ENCODE results near the gene STAB1. TPM values are rescaled to one million over a fixed set of nuclear protein-coding genes. Genes with fewer than 3 reads are reported as not detected.

Gene STAB1
- total and polyA plus RNA-seq, 3 experiments from 2014 or later = 0.05 to 9.7 (median 7.6) TPM

DNA sequence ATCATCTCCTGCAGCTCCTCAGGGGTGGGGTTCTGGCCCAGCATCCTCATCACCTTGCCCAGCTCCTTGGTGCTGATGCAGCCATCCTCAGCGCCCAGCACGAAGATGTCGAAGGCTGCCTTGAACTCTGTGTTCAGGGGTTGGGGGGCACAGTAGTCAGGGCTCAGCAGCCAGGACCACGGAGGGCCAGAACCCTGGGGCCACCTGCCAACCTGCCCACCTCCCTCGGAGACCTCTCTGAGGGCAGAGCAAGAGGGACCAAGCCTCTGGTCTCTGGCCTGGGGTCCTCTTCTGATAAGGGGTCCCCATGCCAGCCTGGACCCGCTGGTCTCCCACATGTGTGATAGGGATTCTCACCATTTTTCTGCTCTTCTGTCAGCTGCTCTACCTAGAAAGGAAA is 43.0 kb upstream of the STAB1 start:
- CTCF ChIA-PET = interaction anchor here (0.9 to 1.2 kb wide), 4 partner anchors 10 to 40 kb away, joined by 3 to 8 read pairs (median 4); no protein-coding TSS in a partner anchor
- POLR2A ChIA-PET = interaction anchor here (0.5 to 0.6 kb wide), 2 partner anchors 40 to 201 kb away, joined by 3 to 6 read pairs; no protein-coding TSS in a partner anchor
- Mint-ChIP-seq H3K27ac (peak overlapping the region in 1 of 8 donors; percentile 23), H3K9me3 (no peaks in the 10 kb centered on the region), H3K27me3 (no peaks in the 10 kb centered on the region), H3K36me3 (peaks cover 0 to 14% (median 0%) of the 10 kb centered on the region in 3 donors), H3K4me1 (peaks cover 23 to 36% (median 25%) of the 10 kb centered on the region in 3 donors), H3K4me3 (no peak overlapping the region)
- no peak for DNase-seq
- Histone ChIP-seq H3K27me3 (ENCODE audit: insufficient read depth, low read length, poor library complexity, severe bottlenecking) (no peaks in the 10 kb centered on the region), H3K4me1 (ENCODE audit: insufficient read depth, low read length) (peaks cover 25% of the 10 kb centered on the region), H3K36me3 (ENCODE audit: insufficient read depth, low read length) (no peaks in the 10 kb centered on the region), H3K9me3 (ENCODE audit: low read length) (no peaks in the 10 kb centered on the region), H3K27ac (ENCODE audit: low read depth, low read length) (no peak overlapping the region), H3K4me3 (ENCODE audit: low read length) (no peak overlapping the region)

DNA sequence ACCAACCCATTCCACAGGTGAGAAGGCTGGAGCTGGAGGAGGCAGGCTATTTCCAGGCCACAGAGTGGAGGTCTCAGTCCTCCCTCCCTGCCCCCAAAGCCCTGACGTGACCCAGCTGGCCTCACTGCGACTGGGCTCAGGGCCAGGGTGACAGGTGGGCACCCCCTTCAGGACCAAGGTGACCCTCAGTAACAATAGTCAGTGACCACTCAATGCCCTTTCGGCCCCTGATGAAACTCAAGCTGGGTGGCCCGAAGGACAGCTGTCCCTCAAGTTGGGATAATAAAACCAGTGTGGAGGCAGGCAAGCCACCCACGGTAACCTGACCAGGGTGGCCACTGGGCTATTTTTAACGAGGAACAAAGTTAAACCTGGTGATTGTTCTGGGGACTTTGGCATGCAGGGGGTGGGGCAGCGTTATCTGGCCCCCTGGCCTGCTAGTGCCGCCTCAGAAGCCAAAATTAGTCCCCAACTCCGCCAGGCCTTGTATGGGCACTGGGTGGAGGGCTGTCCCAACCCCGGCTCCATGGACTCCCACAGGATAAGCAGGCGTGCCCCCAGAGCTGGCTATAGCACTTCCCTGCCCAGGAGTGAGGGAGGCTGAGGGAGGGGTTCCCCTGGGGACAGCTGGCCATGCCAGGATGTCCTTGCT is 42.4 kb upstream of the STAB1 start:
- H3K27ac ChIP-seq (ENCODE audit: low read depth, low read length) = no peak overlapping the region
- Mint-ChIP-seq H3K27me3 (no peaks in the 10 kb centered on the region), H3K27ac (peak overlapping the region in 3 of 8 donors; percentile 57 to 68 (median 66)), H3K36me3 (peaks cover 0 to 19% (median 0%) of the 10 kb centered on the region in 3 donors), H3K4me3 (peak overlapping the region in 1 of 7 donors; percentile 27), H3K4me1 (peaks cover 27 to 41% (median 29%) of the 10 kb centered on the region in 3 donors), H3K9me3 (no peaks in the 10 kb centered on the region)
- DNase-seq = no peak
- CTCF ChIA-PET = interaction anchor here (1.0 to 1.2 kb wide), 3 partner anchors 9 to 40 kb away, joined by 3 to 8 read pairs (median 4); no protein-coding TSS in a partner anchor
- H3K4me3 ChIP-seq (ENCODE audit: low read length) = no peak overlapping the region
- no peaks in the 10 kb centered on the region for H3K27me3 ChIP-seq (ENCODE audit: insufficient read depth, low read length, poor library complexity, severe bottlenecking)
- no peaks in the 10 kb centered on the region for H3K9me3 ChIP-seq (ENCODE audit: low read length)
- H3K36me3 ChIP-seq (ENCODE audit: insufficient read depth, low read length) = no peaks in the 10 kb centered on the region
- POLR2A ChIA-PET = interaction anchor here (0.5 kb wide), 1 partner anchor 202 kb away, joined by 6 read pairs; no protein-coding TSS in a partner anchor
- peaks cover 28% of the 10 kb centered on the region for H3K4me1 ChIP-seq (ENCODE audit: insufficient read depth, low read length)

DNA sequence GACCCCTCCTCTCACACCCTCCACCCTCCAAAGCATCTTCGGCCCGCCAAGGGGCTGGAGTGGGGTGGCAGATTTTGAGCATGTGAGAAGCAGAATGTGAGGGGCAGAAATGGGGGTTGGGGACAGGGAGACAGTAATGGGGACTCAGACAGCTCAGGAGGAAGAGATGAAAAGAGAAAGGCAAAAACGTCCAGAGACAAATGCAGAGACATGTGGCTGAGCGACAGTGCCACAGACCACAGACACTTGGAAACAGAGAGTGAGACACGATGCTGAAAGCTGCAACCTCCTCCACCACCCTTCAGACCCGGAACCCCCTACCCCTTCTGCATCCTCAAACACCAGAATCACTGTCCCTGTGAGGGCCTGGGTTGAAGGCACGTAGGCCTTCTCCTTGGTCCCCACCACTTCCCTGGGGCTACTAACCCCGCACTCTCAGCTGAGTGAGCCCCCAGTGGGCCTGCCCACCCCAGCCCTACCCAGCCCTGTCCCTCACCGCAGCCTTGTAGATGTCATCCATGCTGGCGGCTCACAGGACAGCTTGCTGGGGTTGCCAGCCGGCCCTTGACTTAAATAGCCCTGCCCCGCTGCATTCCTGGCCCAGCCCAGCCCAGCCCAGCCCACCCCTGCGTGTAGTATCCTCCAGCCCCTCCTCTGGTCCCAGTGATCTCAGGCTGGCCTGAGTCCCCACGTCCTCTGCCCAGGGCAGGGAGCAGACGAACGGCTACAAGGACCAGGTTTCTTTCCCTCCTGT is 41.5 kb upstream of the STAB1 start, which contains the start of gene TNNC1:
Gene TNNC1, minus strand, starts transcription at position 546 of the 754 bp plus-strand sequence. Its CDS starts 26 bp downstream, at position 520.
- DNase-seq = no peak
- Histone ChIP-seq H3K4me1 (ENCODE audit: insufficient read depth, low read length) (peaks cover 28% of the 10 kb centered on the region), H3K27me3 (ENCODE audit: insufficient read depth, low read length, poor library complexity, severe bottlenecking) (no peaks in the 10 kb centered on the region), H3K9me3 (ENCODE audit: low read length) (no peaks in the 10 kb centered on the region), H3K36me3 (ENCODE audit: insufficient read depth, low read length) (peaks cover 5% of the 10 kb centered on the region), H3K4me3 (ENCODE audit: low read length) (peak within 1 kb of the TSS; percentile 88), H3K27ac (ENCODE audit: low read depth, low read length) (peak within 1 kb of the TSS; percentile 88)
- ChIA-PET CTCF (interaction anchor here (1.2 kb wide), 1 partner anchor 41 kb away, joined by 8 read pairs; no protein-coding TSS in a partner anchor), POLR2A (no interaction called here)
- Mint-ChIP-seq H3K27me3 (no peaks in the 10 kb centered on the region), H3K9me3 (no peaks in the 10 kb centered on the region), H3K36me3 (peaks cover 0 to 29% (median 4%) of the 10 kb centered on the region in 3 donors), H3K27ac (peak within 1 kb of the TSS; percentile 95 to 99 (median 98)), H3K4me1 (peaks cover 35 to 50% (median 37%) of the 10 kb centered on the region in 3 donors), H3K4me3 (peak within 1 kb of the TSS; percentile 89 to 98 (median 93))

DNA sequence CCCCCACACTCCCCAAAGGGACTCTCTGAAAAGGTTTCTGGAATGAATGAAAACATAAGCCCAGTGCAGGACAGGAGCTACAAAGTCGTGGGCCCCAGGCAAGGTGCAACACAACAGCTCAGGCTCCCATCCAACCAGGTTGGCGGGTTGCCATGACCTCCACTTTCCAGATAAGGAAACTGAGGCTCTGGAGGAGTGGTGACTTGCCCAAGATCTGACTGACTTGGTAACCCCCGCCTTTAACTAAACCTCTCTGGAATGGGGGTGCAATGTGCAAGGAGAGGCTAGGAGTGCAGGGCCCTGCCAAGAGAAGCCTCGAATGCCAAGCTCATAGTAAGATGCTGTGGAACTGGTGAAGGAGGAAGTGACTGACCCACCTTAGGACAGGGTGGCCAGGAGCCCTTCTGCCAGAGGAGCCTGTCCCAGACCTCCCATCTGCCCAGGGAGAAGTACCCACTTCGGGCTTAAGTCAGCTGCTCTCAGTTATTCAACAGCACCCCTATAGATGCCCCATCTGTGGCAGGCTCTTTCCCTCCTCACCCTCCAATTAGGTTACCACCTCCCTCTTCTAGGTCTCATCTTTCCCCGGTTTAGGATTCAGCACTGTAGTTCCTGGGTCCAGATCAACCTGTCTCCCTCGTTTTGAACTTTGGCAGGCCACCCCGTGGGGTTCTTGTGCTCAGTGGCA is 40.7 kb upstream of the STAB1 start:
- H3K9me3 ChIP-seq (ENCODE audit: low read length) = no peaks in the 10 kb centered on the region
- Mint-ChIP-seq H3K27ac (peak overlapping the region; percentile 95 to 99 (median 98)), H3K36me3 (peaks cover 0 to 36% (median 4%) of the 10 kb centered on the region in 3 donors), H3K4me3 (peak overlapping the region; percentile 89 to 98 (median 93)), H3K4me1 (peaks cover 35 to 57% (median 37%) of the 10 kb centered on the region in 3 donors), H3K9me3 (no peaks in the 10 kb centered on the region), H3K27me3 (no peaks in the 10 kb centered on the region)
- peaks cover 11% of the 10 kb centered on the region for H3K36me3 ChIP-seq (ENCODE audit: insufficient read depth, low read length)
- H3K27ac ChIP-seq (ENCODE audit: low read depth, low read length) = peak overlapping the region; percentile 88
- POLR2A ChIA-PET = interaction anchor here (1.0 kb wide), 1 partner anchor 232 kb away, joined by 3 read pairs; no protein-coding TSS in a partner anchor
- CTCF ChIA-PET = no interaction called here
- peaks cover 28% of the 10 kb centered on the region for H3K4me1 ChIP-seq (ENCODE audit: insufficient read depth, low read length)
- H3K4me3 ChIP-seq (ENCODE audit: low read length) = peak overlapping the region; percentile 88
- no peak for DNase-seq
- no peaks in the 10 kb centered on the region for H3K27me3 ChIP-seq (ENCODE audit: insufficient read depth, low read length, poor library complexity, severe bottlenecking)

DNA sequence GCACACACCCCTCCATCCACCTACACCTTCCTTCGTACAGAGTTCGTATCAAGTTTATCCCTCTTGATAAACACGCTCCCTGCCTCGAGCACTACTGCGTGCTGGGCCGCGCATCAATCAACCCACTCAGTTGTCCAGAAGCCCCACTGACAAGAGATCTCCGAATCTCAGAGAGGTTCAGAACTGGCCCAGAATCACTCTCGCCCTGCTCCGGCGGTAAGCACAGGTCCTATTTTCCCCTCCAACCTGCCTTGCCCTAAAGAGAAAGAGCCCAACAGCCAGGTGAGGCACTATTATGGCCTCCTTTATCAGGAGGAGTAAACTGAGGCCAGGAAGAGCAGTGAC is 40.2 kb upstream of the STAB1 start:
- Mint-ChIP-seq H3K4me3 (peak overlapping the region; percentile 89 to 98 (median 93)), H3K27ac (peak overlapping the region; percentile 95 to 99 (median 98)), H3K9me3 (no peaks in the 10 kb centered on the region), H3K27me3 (no peaks in the 10 kb centered on the region), H3K4me1 (peaks cover 35 to 59% (median 37%) of the 10 kb centered on the region in 3 donors), H3K36me3 (peaks cover 0 to 40% (median 4%) of the 10 kb centered on the region in 3 donors)
- peaks cover 28% of the 10 kb centered on the region for H3K4me1 ChIP-seq (ENCODE audit: insufficient read depth, low read length)
- no peak for DNase-seq
- POLR2A ChIA-PET = interaction anchor here (1.0 kb wide), 1 partner anchor 233 kb away, joined by 3 read pairs; no protein-coding TSS in a partner anchor
- CTCF ChIA-PET = no interaction called here
- no peaks in the 10 kb centered on the region for H3K27me3 ChIP-seq (ENCODE audit: insufficient read depth, low read length, poor library complexity, severe bottlenecking)
- H3K36me3 ChIP-seq (ENCODE audit: insufficient read depth, low read length) = peaks cover 11% of the 10 kb centered on the region
- H3K27ac ChIP-seq (ENCODE audit: low read depth, low read length) = peak overlapping the region; percentile 88
- peak overlapping the region; percentile 88 for H3K4me3 ChIP-seq (ENCODE audit: low read length)
- no peaks in the 10 kb centered on the region for H3K9me3 ChIP-seq (ENCODE audit: low read length)

DNA sequence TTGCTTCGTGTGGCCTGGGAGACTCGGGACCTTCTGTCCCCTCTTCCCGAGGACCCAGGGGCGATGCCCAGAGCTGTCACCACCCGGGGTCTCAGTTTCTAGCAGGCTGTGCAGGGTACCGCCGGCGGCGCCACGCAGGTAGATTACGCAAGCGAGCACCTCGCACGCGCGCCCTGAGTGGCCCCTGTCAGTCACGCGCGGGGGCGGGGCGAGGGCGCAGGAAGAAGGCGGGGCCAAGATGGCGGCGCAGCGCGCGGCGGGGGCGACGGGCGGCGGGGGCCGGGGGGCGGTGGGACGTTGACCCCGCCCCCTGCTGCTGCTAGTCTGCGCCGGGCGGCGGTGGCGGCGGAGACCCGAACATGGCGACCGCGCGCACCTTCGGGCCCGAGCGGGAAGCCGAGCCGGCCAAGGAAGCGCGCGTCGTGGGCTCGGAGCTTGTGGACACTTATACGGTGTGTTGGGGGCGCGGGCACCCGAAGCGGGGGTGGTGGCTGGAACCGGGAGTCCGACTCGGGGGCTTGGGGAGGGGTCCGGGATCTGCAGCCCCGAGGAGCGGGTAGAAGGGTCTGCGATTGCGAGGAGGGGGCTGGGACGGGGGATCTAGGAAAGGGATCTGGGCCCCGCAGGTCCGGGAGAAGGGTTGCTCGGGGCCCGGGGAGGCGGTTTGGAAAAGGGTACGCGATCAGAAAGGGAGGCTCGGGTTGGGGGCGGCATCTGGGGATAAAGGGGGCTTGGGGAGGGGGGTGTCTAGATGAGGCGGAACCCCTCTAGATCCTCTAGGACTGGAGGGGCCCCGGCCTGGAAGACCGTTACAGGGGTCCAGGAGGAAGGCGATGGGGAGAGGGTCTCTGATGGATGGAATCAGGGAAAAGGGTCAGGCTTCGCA is 39.6 kb upstream of the STAB1 start, which contains the start of gene NISCH:
Gene NISCH, plus strand, starts transcription at position 322 of the 886 bp plus-strand sequence. Its CDS starts 38 bp downstream, at position 360.
- Mint-ChIP-seq H3K9me3 (no peaks in the 10 kb centered on the region), H3K4me1 (peaks cover 35 to 63% (median 37%) of the 10 kb centered on the region in 3 donors), H3K27ac (peak within 1 kb of the TSS; percentile 95 to 99 (median 98)), H3K4me3 (peak within 1 kb of the TSS; percentile 89 to 98 (median 93)), H3K27me3 (no peaks in the 10 kb centered on the region), H3K36me3 (peaks cover 0 to 45% (median 6%) of the 10 kb centered on the region in 3 donors)
- Histone ChIP-seq H3K9me3 (ENCODE audit: low read length) (no peaks in the 10 kb centered on the region), H3K4me3 (ENCODE audit: low read length) (peak within 1 kb of the TSS; percentile 88), H3K36me3 (ENCODE audit: insufficient read depth, low read length) (peaks cover 11% of the 10 kb centered on the region), H3K27me3 (ENCODE audit: insufficient read depth, low read length, poor library complexity, severe bottlenecking) (no peaks in the 10 kb centered on the region), H3K4me1 (ENCODE audit: insufficient read depth, low read length) (peaks cover 28% of the 10 kb centered on the region), H3K27ac (ENCODE audit: low read depth, low read length) (peak within 1 kb of the TSS; percentile 88)
- ChIA-PET POLR2A (interaction anchor here (0.6 to 1.0 kb wide), 2 partner anchors 168 to 233 kb away, joined by 3 read pairs; partner anchors contain the start of gene GLYCTK), CTCF (interaction anchor here (3.7 kb wide), 1 partner anchor 8 kb away, joined by 18 read pairs; no protein-coding TSS in a partner anchor)
- DNase-seq = peak; percentile 95 to 97 (median 96)
